Astrocyte of the hippocampus (primary cell): ENCODE measurements around the gene MMS22L.
"Not testable (repeated sequence)": the region's sequence is repeated elsewhere in the genome, so short reads cannot be mapped to it uniquely, and the experiment has no call there.

Source experiments
- DNase-seq: peaks from one replicate; pipeline ENCODE4 v3.0.0; 2011; ENCODE audit warnings: low read depth, low spot score

Gene MMS22L

GRCh38 chr6:97246842-97247241 is 36.2 kb downstream of the MMS22L start:
- DNase-seq: no peak

- peak; percentile 16 for DNase-seq
Measured at GRCh38 chr6:97240222-97240621, 42.8 kb downstream of the MMS22L start.

- no peak for DNase-seq
Measured at GRCh38 chr6:97231911-97232310, 51.1 kb downstream of the MMS22L start.

- DNase-seq: peak; percentile 10
Measured at GRCh38 chr6:97222903-97223302, 60.1 kb downstream of the MMS22L start.

- no peak for DNase-seq
Measured at GRCh38 chr6:97218912-97219311, 64.1 kb downstream of the MMS22L start.

- DNase-seq: peak; percentile 81
Measured at GRCh38 chr6:97215157-97215769, 67.8 kb downstream of the MMS22L start.

GRCh38 chr6:97214671-97215070 is 68.3 kb downstream of the MMS22L start:
- DNase-seq: no peak

- DNase-seq: no peak
Measured at GRCh38 chr6:97207383-97207782, 75.6 kb downstream of the MMS22L start.

- DNase-seq: no peak
Measured at GRCh38 chr6:97205966-97206365, 77.0 kb downstream of the MMS22L start.

- DNase-seq: peak; percentile 41
Measured at GRCh38 chr6:97203343-97203742, 79.7 kb downstream of the MMS22L start.

GRCh38 chr6:97198046-97198565 is 84.9 kb downstream of the MMS22L start:
- DNase-seq: peak; percentile 24

- peak; percentile 46 for DNase-seq
Measured at GRCh38 chr6:97195117-97195516, 87.9 kb downstream of the MMS22L start.

GRCh38 chr6:97189767-97190166 is 93.2 kb downstream of the MMS22L start:
- DNase-seq: peak; percentile 53

- no peak for DNase-seq
Measured at GRCh38 chr6:97187951-97188350, 95.1 kb downstream of the MMS22L start.

GRCh38 chr6:97186416-97186999 is 96.5 kb downstream of the MMS22L start:
- DNase-seq: peak; percentile 83

- peak; percentile 47 for DNase-seq
Measured at GRCh38 chr6:97177905-97178304, 105.1 kb downstream of the MMS22L start.

GRCh38 chr6:97176468-97176867 is 106.5 kb downstream of the MMS22L start:
- DNase-seq: no peak

- DNase-seq: no peak
Measured at GRCh38 chr6:97175806-97176205, 107.2 kb downstream of the MMS22L start.

GRCh38 chr6:97174471-97174870 is 108.5 kb downstream of the MMS22L start:
- no peak for DNase-seq

GRCh38 chr6:97160280-97160679 is 122.7 kb downstream of the MMS22L start:
- no peak for DNase-seq

GRCh38 chr6:97155447-97155846 is 127.6 kb downstream of the MMS22L start:
- DNase-seq: not testable (repeated sequence)

- DNase-seq: no peak
Measured at GRCh38 chr6:97154015-97154414, 129.0 kb downstream of the MMS22L start.

GRCh38 chr6:97151601-97152000 is 131.4 kb downstream of the MMS22L start:
- no peak for DNase-seq
